ENCODE measurements around the gene COQ8A.

Gene COQ8A

GRCh38 chr1:226989085-226989920 is 49.2 kb downstream of the COQ8A start:
- H3K9ac ChIP-seq (ENCODE audit: low read length) = no peak overlapping the region
- H3K4me1 ChIP-seq (ENCODE audit: control insufficient read depth in 1 of 2, insufficient read depth in 2 of 2, low read length in 2 of 2) = peaks cover 9 to 15% of the 10 kb centered on the region in 2 experiments
- no peak for DNase-seq
- no peak overlapping the region for H3K27ac ChIP-seq (ENCODE audit: low read depth, low read length)
- H3K79me1 ChIP-seq (ENCODE audit: low read length) = no peaks in the 10 kb centered on the region
- no peak overlapping the region for H2AFZ ChIP-seq (ENCODE audit: insufficient read depth, low read length, poor library complexity)
- no peak overlapping the region for H3K14ac ChIP-seq (ENCODE audit: low read length)
- no peak overlapping the region for H2BK5ac ChIP-seq (ENCODE audit: low read depth, low read length, poor library complexity)
- no peaks in the 10 kb centered on the region for H3K9me3 ChIP-seq (ENCODE audit: insufficient read depth, low read depth, low read length)
- H2AK5ac ChIP-seq (ENCODE audit: low read length) = no peak overlapping the region
- H3K4me3 ChIP-seq (ENCODE audit: low read depth, low read length) = no peak overlapping the region
- no peak overlapping the region for H4K91ac ChIP-seq (ENCODE audit: low read depth, low read length)
- WGBS (ENCODE audit: extremely low coverage, insufficient coverage, insufficient read length) = no CpG with 5 or more reads among the region's 12 CpGs
- peaks cover 3 to 9% of the 10 kb centered on the region in 2 experiments for H3K36me3 ChIP-seq (ENCODE audit: control insufficient read depth in 1 of 2, insufficient read depth in 2 of 2, low read length in 2 of 2)
- no peak overlapping the region for H3K23ac ChIP-seq (ENCODE audit: low read length)
- H3K27me3 ChIP-seq (ENCODE audit: insufficient read depth, low read length) = no peaks in the 10 kb centered on the region
- H2BK12ac ChIP-seq (ENCODE audit: low read length) = no peak overlapping the region
- no peak overlapping the region for H3K18ac ChIP-seq (ENCODE audit: low read length)
- no peak overlapping the region for H2BK120ac ChIP-seq (ENCODE audit: insufficient read depth, low read length, poor library complexity)
- H4K8ac ChIP-seq (ENCODE audit: low read depth, low read length) = no peak overlapping the region
- no peaks in the 10 kb centered on the region for H3K79me2 ChIP-seq (ENCODE audit: control insufficient read depth, insufficient read depth, low read length, poor library complexity)
- H3K4ac ChIP-seq (ENCODE audit: low read depth, low read length) = no peak overlapping the region
- H3K4me2 ChIP-seq (ENCODE audit: low read length) = no peak overlapping the region
- H4K12ac ChIP-seq (ENCODE audit: low read depth, low read length) = no peak overlapping the region

DNA sequence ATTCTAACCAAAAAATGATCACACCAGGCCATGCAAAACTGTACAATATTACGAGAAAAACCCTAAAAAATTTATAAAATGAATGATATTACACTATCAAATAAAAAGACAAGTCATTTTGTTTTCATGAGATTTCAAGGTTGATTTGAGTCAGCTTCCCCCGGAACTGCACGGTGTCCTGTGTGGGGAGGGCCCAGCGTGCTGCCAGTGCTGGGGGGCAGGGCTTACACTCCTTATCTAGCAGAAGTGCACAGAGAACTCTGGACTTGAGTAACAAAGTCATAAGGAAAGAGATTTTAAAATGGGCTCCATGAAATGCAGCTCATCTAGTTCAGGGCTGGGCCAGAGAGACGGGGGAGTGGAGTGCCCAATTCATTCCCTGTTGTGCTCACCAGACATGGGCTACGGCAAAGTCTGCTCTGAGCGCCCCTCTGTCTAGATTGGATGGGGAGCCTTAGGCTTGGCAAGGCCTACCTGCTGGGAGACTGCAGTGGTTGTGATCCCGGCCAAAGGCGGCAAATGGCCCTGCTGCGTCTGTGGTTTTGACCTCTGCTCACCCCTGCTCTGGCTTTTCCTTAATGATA is 50.1 kb downstream of the COQ8A start:
- H2BK5ac ChIP-seq (ENCODE audit: low read depth, low read length, poor library complexity) = no peak overlapping the region
- no peak for DNase-seq
- no CpG with 5 or more reads among the region's 10 CpGs for WGBS (ENCODE audit: extremely low coverage, insufficient coverage, insufficient read length)

DNA sequence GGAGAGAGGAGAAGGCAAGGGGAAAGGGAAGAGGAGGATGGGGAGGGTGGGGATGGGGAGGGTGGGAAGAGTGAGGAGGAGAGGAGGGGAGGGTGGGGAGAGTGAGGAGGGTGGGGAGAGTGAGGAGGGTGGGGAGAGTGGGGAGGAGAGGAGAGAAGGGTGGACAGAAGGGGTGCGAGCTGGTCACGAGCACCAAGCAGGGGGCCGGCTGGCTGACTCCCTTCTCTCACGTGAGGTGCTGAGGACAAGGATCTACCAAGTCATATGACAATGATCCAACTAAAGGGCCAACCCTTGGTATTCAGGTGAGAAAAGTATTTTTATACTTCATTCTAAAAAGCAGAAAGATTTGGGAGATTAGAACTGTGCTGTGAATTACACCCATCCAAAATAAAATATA is 51.8 kb downstream of the COQ8A start:
- no peaks in the 10 kb centered on the region for H3K27me3 ChIP-seq (ENCODE audit: insufficient read depth, low read length)
- no peak overlapping the region for H2BK120ac ChIP-seq (ENCODE audit: insufficient read depth, low read length, poor library complexity)
- H3K18ac ChIP-seq (ENCODE audit: low read length) = no peak overlapping the region
- no peak overlapping the region for H3K4ac ChIP-seq (ENCODE audit: low read depth, low read length)
- peaks cover 4 to 7% of the 10 kb centered on the region in 2 experiments for H3K36me3 ChIP-seq (ENCODE audit: control insufficient read depth in 1 of 2, insufficient read depth in 2 of 2, low read length in 2 of 2)
- no peak overlapping the region for H4K91ac ChIP-seq (ENCODE audit: low read depth, low read length)
- H2AK5ac ChIP-seq (ENCODE audit: low read length) = no peak overlapping the region
- H3K79me1 ChIP-seq (ENCODE audit: low read length) = no peaks in the 10 kb centered on the region
- DNase-seq = no peak
- no peaks in the 10 kb centered on the region for H3K79me2 ChIP-seq (ENCODE audit: control insufficient read depth, insufficient read depth, low read length, poor library complexity)
- H4K8ac ChIP-seq (ENCODE audit: low read depth, low read length) = no peak overlapping the region
- no peak overlapping the region for H3K27ac ChIP-seq (ENCODE audit: low read depth, low read length)
- no peak overlapping the region for H3K23ac ChIP-seq (ENCODE audit: low read length)
- no peak overlapping the region for H3K9ac ChIP-seq (ENCODE audit: low read length)
- H3K14ac ChIP-seq (ENCODE audit: low read length) = no peak overlapping the region
- WGBS (ENCODE audit: extremely low coverage, insufficient coverage, insufficient read length) = no CpG with 5 or more reads among the region's 4 CpGs
- H4K12ac ChIP-seq (ENCODE audit: low read depth, low read length) = no peak overlapping the region
- no peak overlapping the region for H2BK12ac ChIP-seq (ENCODE audit: low read length)
- no peaks in the 10 kb centered on the region for H3K9me3 ChIP-seq (ENCODE audit: insufficient read depth, low read depth, low read length)
- no peak overlapping the region for H2BK5ac ChIP-seq (ENCODE audit: low read depth, low read length, poor library complexity)
- no peak overlapping the region for H3K4me3 ChIP-seq (ENCODE audit: low read depth, low read length)
- no peak overlapping the region for H3K4me2 ChIP-seq (ENCODE audit: low read length)
- no peak overlapping the region for H2AFZ ChIP-seq (ENCODE audit: insufficient read depth, low read length, poor library complexity)
- peaks cover 9 to 15% of the 10 kb centered on the region in 2 experiments for H3K4me1 ChIP-seq (ENCODE audit: control insufficient read depth in 1 of 2, insufficient read depth in 2 of 2, low read length in 2 of 2)

More for the DNA sequence above, 50.1 kb downstream of the COQ8A start:
- Histone ChIP-seq H2BK12ac (ENCODE audit: low read length) (no peak overlapping the region), H3K27me3 (ENCODE audit: insufficient read depth, low read length) (no peaks in the 10 kb centered on the region), H3K9ac (ENCODE audit: low read length) (no peak overlapping the region), H3K4me2 (ENCODE audit: low read length) (no peak overlapping the region), H3K27ac (ENCODE audit: low read depth, low read length) (no peak overlapping the region), H3K4me3 (ENCODE audit: low read depth, low read length) (no peak overlapping the region), H3K79me2 (ENCODE audit: control insufficient read depth, insufficient read depth, low read length, poor library complexity) (no peaks in the 10 kb centered on the region), H3K4ac (ENCODE audit: low read depth, low read length) (no peak overlapping the region), H3K36me3 (ENCODE audit: control insufficient read depth in 1 of 2, insufficient read depth in 2 of 2, low read length in 2 of 2) (peaks cover 7 to 9% of the 10 kb centered on the region in 2 experiments), H4K8ac (ENCODE audit: low read depth, low read length) (no peak overlapping the region), H3K18ac (ENCODE audit: low read length) (no peak overlapping the region), H3K14ac (ENCODE audit: low read length) (no peak overlapping the region), H2AK5ac (ENCODE audit: low read length) (no peak overlapping the region), H3K23ac (ENCODE audit: low read length) (no peak overlapping the region), H3K4me1 (ENCODE audit: control insufficient read depth in 1 of 2, insufficient read depth in 2 of 2, low read length in 2 of 2) (peaks cover 9 to 15% of the 10 kb centered on the region in 2 experiments), H2AFZ (ENCODE audit: insufficient read depth, low read length, poor library complexity) (no peak overlapping the region), H4K91ac (ENCODE audit: low read depth, low read length) (no peak overlapping the region), H4K12ac (ENCODE audit: low read depth, low read length) (no peak overlapping the region), H2BK120ac (ENCODE audit: insufficient read depth, low read length, poor library complexity) (no peak overlapping the region), H3K79me1 (ENCODE audit: low read length) (no peaks in the 10 kb centered on the region), H3K9me3 (ENCODE audit: insufficient read depth, low read depth, low read length) (no peaks in the 10 kb centered on the region)

DNA sequence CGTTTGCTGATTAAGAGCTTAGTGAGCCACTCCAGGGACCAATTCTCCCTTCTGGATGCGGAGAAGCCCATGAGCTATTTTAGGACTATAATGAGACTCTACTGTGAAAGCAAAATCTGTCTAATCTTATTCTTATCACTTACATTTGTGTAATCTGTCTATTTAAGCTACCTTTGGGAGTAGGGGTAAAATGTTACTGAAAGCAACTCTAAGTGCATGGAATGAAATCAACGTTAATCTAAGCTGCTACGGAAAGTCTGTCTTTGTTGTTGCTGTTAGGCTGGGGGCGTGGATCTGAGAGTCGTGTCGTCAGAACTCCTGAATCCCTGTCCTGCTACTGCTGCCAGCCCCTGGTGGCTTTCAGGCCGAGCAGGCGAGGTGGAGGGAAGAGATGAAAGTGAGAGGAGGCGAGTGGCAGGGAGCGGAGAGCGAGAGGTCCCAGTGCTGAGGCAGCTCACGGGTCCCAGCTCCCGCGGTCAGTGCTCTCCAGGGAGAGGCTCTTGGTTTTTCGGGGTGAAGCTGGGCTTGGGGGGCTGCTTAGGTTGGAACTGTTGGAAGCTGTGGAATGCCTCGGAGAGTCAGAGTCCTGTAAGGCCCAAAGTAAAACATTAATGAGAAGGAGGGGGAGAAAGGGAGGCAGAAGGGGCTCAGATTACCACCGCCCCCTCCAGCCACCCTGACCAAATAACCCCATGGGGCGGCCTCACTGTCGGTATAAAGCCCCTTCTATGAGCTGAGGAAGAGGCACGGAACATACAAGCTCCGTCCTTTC is 53.9 kb downstream of the COQ8A start:
- WGBS (ENCODE audit: extremely low coverage, insufficient coverage, insufficient read length) = no CpG with 5 or more reads among the region's 22 CpGs
- Histone ChIP-seq H4K91ac (ENCODE audit: low read depth, low read length) (no peak overlapping the region), H2BK120ac (ENCODE audit: insufficient read depth, low read length, poor library complexity) (no peak overlapping the region), H4K8ac (ENCODE audit: low read depth, low read length) (no peak overlapping the region), H2AK5ac (ENCODE audit: low read length) (no peak overlapping the region), H4K12ac (ENCODE audit: low read depth, low read length) (no peak overlapping the region), H2BK5ac (ENCODE audit: low read depth, low read length, poor library complexity) (no peak overlapping the region), H3K79me2 (ENCODE audit: control insufficient read depth, insufficient read depth, low read length, poor library complexity) (no peaks in the 10 kb centered on the region), H3K27ac (ENCODE audit: low read depth, low read length) (no peak overlapping the region), H3K9ac (ENCODE audit: low read length) (no peak overlapping the region), H3K23ac (ENCODE audit: low read length) (no peak overlapping the region), H3K4me1 (ENCODE audit: control insufficient read depth in 1 of 2, insufficient read depth in 2 of 2, low read length in 2 of 2) (peaks cover 0 to 5% of the 10 kb centered on the region in 2 experiments), H3K14ac (ENCODE audit: low read length) (no peak overlapping the region), H2BK12ac (ENCODE audit: low read length) (no peak overlapping the region), H3K9me3 (ENCODE audit: insufficient read depth, low read depth, low read length) (no peaks in the 10 kb centered on the region), H3K4ac (ENCODE audit: low read depth, low read length) (no peak overlapping the region), H3K36me3 (ENCODE audit: control insufficient read depth in 1 of 2, insufficient read depth in 2 of 2, low read length in 2 of 2) (peaks cover 4% of the 10 kb centered on the region in 2 experiments), H3K4me2 (ENCODE audit: low read length) (no peak overlapping the region), H3K79me1 (ENCODE audit: low read length) (no peaks in the 10 kb centered on the region), H3K27me3 (ENCODE audit: insufficient read depth, low read length) (no peaks in the 10 kb centered on the region), H2AFZ (ENCODE audit: insufficient read depth, low read length, poor library complexity) (no peak overlapping the region), H3K18ac (ENCODE audit: low read length) (no peak overlapping the region), H3K4me3 (ENCODE audit: low read depth, low read length) (no peak overlapping the region)
- no peak for DNase-seq

All from trophoblast cell (in vitro differentiated cells and primary cell).